Thyroid gland (tissue), 4 donors: ENCODE results near the gene GRIN3B.

Experiments
- POLR2A ChIP-seq, 2 donors: fragments of 450-650 bp; IDR thresholded peaks; one replicate each; pipeline ENCODE4 v1.6.1; 2017; ENCODE audit warnings: antibody characterized with exemption in 2 of 2, mild to moderate bottlenecking in 2 of 2, moderate library complexity in 1 of 2
- TF ChIP-seq, protein P1 (sequence below), 6 experiments: fragments of 200-600 bp in 3 of 6; fragments of 450-650 bp in 3 of 6; sonication (generic) in 3 of 6; IDR thresholded peaks; one replicate each; pipeline ENCODE4 v1.5.1; 2016 to 2019; ENCODE audit warnings: antibody characterized with exemption in 6 of 6, mild to moderate bottlenecking in 2 of 6, inconsistent platforms in 1 of 6, moderate library complexity in 1 of 6

DNA sequence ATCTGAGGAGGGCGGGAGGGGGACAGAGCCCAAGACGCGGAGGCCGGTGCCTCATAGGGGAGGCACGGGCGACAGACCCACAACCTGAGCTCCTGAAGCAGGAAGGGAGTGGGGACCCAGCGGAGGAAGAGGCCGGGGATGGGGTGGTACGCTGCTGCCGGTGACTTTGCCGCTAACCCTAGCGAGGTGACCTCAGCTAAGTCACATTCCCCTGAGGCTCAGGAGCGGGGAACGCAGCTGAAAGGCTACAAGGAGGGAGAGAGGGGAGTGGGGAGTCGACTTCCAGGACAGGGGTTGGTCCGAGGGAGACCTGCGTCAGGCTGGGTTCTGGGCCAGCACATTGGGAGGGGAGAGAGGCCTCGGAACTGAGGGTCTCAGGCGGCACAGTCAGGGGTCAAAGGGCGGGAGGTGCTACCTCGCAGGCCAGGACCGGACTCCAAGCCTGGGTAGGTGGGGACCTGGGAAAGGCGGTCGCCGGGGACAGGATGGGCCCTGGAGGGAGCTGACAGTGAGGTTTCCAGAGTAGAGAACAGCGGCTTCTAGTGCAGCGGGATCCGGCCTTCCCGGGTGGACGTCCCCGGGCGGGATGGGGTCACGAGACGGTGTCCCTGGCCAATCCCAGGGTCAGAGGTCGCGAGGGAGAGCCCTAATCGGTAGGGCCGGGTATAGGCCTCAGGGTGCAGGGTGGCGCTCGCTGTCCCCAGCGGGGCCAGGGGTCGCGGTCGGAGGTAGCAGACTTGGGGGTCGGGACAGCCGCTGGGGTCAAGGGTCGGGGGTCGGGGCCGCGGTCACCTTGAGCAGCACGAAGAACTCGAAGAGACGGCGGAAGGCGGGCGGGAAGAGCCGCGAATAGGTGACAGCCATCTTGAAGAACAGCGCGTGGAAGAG lies 20.0 kb downstream of the GRIN3B start:
- no peak for TF ChIP-seq POLR2A (IDR thresholded peaks at IDR 0.05)
- TF ChIP-seq, protein P1, sequence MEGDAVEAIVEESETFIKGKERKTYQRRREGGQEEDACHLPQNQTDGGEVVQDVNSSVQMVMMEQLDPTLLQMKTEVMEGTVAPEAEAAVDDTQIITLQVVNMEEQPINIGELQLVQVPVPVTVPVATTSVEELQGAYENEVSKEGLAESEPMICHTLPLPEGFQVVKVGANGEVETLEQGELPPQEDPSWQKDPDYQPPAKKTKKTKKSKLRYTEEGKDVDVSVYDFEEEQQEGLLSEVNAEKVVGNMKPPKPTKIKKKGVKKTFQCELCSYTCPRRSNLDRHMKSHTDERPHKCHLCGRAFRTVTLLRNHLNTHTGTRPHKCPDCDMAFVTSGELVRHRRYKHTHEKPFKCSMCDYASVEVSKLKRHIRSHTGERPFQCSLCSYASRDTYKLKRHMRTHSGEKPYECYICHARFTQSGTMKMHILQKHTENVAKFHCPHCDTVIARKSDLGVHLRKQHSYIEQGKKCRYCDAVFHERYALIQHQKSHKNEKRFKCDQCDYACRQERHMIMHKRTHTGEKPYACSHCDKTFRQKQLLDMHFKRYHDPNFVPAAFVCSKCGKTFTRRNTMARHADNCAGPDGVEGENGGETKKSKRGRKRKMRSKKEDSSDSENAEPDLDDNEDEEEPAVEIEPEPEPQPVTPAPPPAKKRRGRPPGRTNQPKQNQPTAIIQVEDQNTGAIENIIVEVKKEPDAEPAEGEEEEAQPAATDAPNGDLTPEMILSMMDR (IDR thresholded peaks at IDR 0.05) = no peak
